MCF 10A (cell line): ENCODE data around the gene MED26. TPM values are rescaled to one million over a fixed set of nuclear protein-coding genes. Genes with fewer than 3 reads are reported as not detected.

Source experiments
- BruUV-seq: library from RNA; stranded (reverse); fragments of 400-500 nt; replicated peaks from 2 replicates; lab custom pipeline; 2021; lab: Mats Ljungman, UMichigan
- CTCF ChIA-PET: fragments of 300-600 bp; sonication (Branson Sonifier 250); formaldehyde crosslinking; extraction: SDS; loops from one replicate; lab custom pipeline; 2021; ENCODE audit warnings: antibody characterized with exemption, inconsistent platforms; lab: Yijun Ruan, JAX
- POLR2A ChIA-PET: fragments of 300-600, 350-650 bp; sonication (Branson Sonifier 250); formaldehyde crosslinking; extraction: SDS; loops from one replicate; lab custom pipeline; 2020; ENCODE audit warnings: antibody characterized with exemption, inconsistent platforms; lab: Yijun Ruan, JAX
- DNase-seq: peaks from one replicate; pipeline ENCODE4 v3.0.0-alpha.2; 2018; ENCODE audit not compliant: unreplicated experiment
- H3K27ac Mint-ChIP-seq: one replicate; pipeline ENCODE4 v1.8.0; 2022; ENCODE audit warnings: mild to moderate bottlenecking, low read depth, mixed read lengths; ENCODE audit not compliant: unreplicated experiment
- H3K27me3 Mint-ChIP-seq: one replicate; pipeline ENCODE4 v1.8.0; 2022; ENCODE audit warnings: mixed read lengths; ENCODE audit not compliant: insufficient read depth, unreplicated experiment
- H3K36me3 Mint-ChIP-seq: one replicate; pipeline ENCODE4 v1.8.0; 2022; ENCODE audit warnings: mild to moderate bottlenecking, moderate library complexity, mixed read lengths; ENCODE audit not compliant: insufficient read depth, unreplicated experiment
- H3K4me1 Mint-ChIP-seq: one replicate; pipeline ENCODE4 v1.8.0; 2022; ENCODE audit warnings: mixed read lengths; ENCODE audit not compliant: insufficient read depth, unreplicated experiment
- H3K4me3 Mint-ChIP-seq: one replicate; pipeline ENCODE4 v1.8.0; 2022; ENCODE audit warnings: mild to moderate bottlenecking, moderate library complexity, mixed read lengths; ENCODE audit not compliant: unreplicated experiment
- H3K9me3 Mint-ChIP-seq: one replicate; pipeline ENCODE4 v1.8.0; 2022; ENCODE audit warnings: mixed read lengths; ENCODE audit not compliant: unreplicated experiment
- intact Hi-C: fragments of 100-400 bp; cut with micrococcal nuclease; formaldehyde crosslinking; loops from 2 replicates; pipeline ENCODE4 v1.14.1; 2022
- total RNA-seq: library from RNA; stranded (reverse); gene quantifications from 2 replicates; pipeline ENCODE4 v1.2.3, GENCODE V29; 2022
- TF ChIP-seq, protein P1 (sequence below): fragments of 200-600 bp; IDR thresholded peaks from one replicate; pipeline ENCODE4 v1.8.0; 2022; ENCODE audit warnings: antibody characterized with exemption, mild to moderate bottlenecking; ENCODE audit not compliant: unreplicated experiment

The MED26 gene
- total RNA-seq, 1 experiment from 2014 or later: 12.9 TPM

DNA sequence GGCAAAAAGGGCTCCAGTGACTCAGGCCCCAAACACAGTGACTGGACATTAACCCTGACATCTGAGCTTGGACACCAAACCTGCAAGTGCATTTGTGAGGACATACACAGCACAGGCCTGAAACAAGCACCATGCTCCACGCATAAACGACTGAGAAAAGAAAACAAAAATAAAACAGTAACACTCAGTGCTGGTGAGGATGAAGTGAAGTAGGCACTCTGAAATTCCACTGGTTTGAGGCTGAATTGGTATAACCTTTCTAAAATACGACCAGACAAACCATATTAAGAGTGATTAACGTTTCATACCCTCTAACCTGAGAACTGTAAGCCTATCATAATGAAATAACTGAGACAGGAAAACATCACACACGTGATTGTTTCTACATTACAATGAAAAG is 61.3 kb downstream of the MED26 start:
- no peak overlapping the region for H3K4me3 Mint-ChIP-seq
- intact Hi-C loops: no loop called here
- BruUV-seq: no TSS peak
- TF ChIP-seq, protein P1, sequence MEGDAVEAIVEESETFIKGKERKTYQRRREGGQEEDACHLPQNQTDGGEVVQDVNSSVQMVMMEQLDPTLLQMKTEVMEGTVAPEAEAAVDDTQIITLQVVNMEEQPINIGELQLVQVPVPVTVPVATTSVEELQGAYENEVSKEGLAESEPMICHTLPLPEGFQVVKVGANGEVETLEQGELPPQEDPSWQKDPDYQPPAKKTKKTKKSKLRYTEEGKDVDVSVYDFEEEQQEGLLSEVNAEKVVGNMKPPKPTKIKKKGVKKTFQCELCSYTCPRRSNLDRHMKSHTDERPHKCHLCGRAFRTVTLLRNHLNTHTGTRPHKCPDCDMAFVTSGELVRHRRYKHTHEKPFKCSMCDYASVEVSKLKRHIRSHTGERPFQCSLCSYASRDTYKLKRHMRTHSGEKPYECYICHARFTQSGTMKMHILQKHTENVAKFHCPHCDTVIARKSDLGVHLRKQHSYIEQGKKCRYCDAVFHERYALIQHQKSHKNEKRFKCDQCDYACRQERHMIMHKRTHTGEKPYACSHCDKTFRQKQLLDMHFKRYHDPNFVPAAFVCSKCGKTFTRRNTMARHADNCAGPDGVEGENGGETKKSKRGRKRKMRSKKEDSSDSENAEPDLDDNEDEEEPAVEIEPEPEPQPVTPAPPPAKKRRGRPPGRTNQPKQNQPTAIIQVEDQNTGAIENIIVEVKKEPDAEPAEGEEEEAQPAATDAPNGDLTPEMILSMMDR: no peak
- no peak for DNase-seq
- H3K4me1 Mint-ChIP-seq: peaks cover 23% of the 10 kb centered on the region
- H3K27me3 Mint-ChIP-seq: no peaks in the 10 kb centered on the region
- no peaks in the 10 kb centered on the region for H3K9me3 Mint-ChIP-seq
- no peak overlapping the region for H3K27ac Mint-ChIP-seq
- peaks cover 82% of the 10 kb centered on the region for H3K36me3 Mint-ChIP-seq
- ChIA-PET CTCF (no interaction called here), POLR2A (interaction anchor here (1.6 kb wide), 1 partner anchor 24 kb away, joined by 4 read pairs; no protein-coding TSS in a partner anchor)

DNA sequence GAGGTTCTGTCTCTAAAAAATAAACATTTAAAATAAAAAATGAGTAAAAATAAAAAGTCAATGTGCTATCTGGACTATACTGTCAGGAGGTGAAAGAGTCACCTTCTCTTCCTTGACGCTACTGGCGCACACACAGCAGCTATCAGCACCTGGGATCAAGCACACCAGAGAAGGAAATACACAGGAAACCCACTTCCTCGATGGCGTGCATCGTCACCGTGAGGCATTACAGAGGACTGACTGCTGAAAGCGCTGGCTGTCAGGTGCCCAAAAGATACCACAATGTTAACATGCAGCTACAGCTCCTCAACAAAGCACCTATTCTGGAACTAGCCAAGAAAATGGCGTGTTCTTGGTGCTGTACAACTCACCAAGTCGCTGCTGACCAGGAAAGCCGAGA is 61.8 kb downstream of the MED26 start:
- Mint-ChIP-seq H3K27me3 (no peaks in the 10 kb centered on the region), H3K36me3 (peaks cover 87% of the 10 kb centered on the region), H3K4me1 (peaks cover 18% of the 10 kb centered on the region), H3K4me3 (no peak overlapping the region), H3K27ac (no peak overlapping the region), H3K9me3 (no peaks in the 10 kb centered on the region)
- TF ChIP-seq, protein P1: no peak
- CTCF ChIA-PET: no interaction called here
- BruUV-seq: no TSS peak
- intact Hi-C loops: no loop called here
- POLR2A ChIA-PET: interaction anchor here (1.6 kb wide), 1 partner anchor 23 kb away, joined by 4 read pairs; no protein-coding TSS in a partner anchor
- DNase-seq: no peak

DNA sequence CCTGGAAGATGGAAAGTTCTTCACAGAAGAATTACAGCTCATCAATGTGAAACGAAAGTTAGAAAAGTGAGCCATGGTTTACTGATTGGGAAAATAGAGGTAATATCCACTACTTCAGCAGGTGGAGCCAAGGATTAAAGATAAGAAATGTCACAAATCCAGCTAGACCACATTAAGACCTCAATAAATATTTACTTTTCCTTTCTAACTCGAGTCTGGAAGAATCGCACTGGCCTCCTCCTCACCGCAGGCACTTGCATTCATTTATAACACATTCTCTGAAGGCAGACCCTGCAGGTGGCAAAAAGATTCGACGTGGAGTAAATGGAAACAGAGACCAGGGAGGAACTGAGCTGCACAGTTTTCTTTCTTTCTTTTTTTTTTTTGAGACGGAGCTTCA is 63.2 kb downstream of the MED26 start:
- POLR2A ChIA-PET: no interaction called here
- TF ChIP-seq, protein P1: no peak
- DNase-seq: no peak
- Mint-ChIP-seq H3K27me3 (no peaks in the 10 kb centered on the region), H3K36me3 (peaks cover 95% of the 10 kb centered on the region), H3K4me1 (peaks cover 14% of the 10 kb centered on the region), H3K4me3 (no peak overlapping the region), H3K27ac (no peak overlapping the region), H3K9me3 (no peaks in the 10 kb centered on the region)
- intact Hi-C loops: no loop called here
- CTCF ChIA-PET: interaction anchor here (0.9 kb wide), 1 partner anchor 20 kb away, joined by 3 read pairs; no protein-coding TSS in a partner anchor
- BruUV-seq: no TSS peak

DNA sequence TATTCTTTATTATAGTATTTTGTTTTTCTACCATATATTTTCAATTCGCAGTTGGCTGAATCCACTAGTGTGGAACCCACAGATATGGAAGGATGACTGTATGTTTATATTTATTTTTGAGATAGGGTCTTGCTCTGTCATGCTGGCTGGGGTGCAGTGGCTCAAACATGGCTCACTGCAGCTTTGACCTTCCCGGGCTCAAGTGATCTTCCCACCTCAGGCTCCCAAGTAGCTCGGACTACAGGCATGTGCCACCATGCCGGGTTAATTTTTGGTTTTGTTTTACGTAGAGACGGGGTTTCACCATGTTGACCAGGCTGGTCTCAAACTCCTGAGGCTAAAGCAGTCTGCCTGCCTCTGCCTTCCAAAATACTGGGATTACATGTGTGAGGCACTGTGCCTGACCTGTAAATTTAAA is 65.4 kb downstream of the MED26 start:
- Mint-ChIP-seq H3K27ac (no peak overlapping the region), H3K4me1 (no peaks in the 10 kb centered on the region), H3K4me3 (no peak overlapping the region), H3K27me3 (no peaks in the 10 kb centered on the region), H3K36me3 (peaks cover 97% of the 10 kb centered on the region), H3K9me3 (no peaks in the 10 kb centered on the region)
- POLR2A ChIA-PET: interaction anchor here (1.0 kb wide), 1 partner anchor 10 kb away, joined by 3 read pairs; the partner anchor contains the start of gene SLC35E1
- CTCF ChIA-PET: interaction anchor here (0.5 to 1.1 kb wide), 3 partner anchors 9 to 886 kb away, joined by 3 to 5 read pairs (median 3); no protein-coding TSS in a partner anchor
- BruUV-seq: no TSS peak
- no peak for DNase-seq
- intact Hi-C loops: no loop called here
- TF ChIP-seq, protein P1: no peak
